ENCODE results near the gene LIAS. TPM values are rescaled to one million over a fixed set of nuclear protein-coding genes. Genes with fewer than 3 reads are reported as not detected.

Gene LIAS
- total RNA-seq, 1 donor from 2014 or later, result 10.9 TPM

DNA sequence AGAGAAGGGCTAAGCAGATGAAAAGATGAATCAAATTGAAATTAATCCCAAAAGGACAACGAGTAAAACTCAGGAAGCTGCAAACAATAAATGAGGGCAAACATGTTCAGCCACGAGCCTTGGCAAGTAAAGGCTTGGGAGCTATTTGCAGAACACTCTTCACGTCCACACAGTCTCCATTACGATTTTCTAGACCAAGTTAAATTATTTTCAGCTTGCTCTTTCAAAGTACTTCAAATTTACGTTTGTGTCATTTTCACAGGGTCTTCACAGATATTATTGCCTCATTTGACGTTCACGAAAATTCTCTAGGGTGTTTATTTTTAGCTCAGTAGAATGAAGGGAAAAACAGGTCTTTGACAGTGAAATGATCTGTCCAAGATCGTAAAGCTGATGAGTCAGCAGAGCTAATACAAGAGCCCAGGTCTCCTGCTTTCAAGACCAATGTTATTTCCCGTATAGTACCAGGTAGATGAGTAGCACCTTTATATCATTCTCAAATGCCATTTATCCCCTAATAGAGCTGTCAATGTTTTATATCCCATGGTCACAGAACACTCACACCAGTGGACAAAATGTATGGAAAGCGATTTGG is 31.2 kb upstream of the LIAS start:
- DNase-seq (ENCODE audit: low read depth), result no peak
- H3K4me3 ChIP-seq (ENCODE audit: low read depth, low read length), result no peak overlapping the region
- TF ChIP-seq, protein P1, sequence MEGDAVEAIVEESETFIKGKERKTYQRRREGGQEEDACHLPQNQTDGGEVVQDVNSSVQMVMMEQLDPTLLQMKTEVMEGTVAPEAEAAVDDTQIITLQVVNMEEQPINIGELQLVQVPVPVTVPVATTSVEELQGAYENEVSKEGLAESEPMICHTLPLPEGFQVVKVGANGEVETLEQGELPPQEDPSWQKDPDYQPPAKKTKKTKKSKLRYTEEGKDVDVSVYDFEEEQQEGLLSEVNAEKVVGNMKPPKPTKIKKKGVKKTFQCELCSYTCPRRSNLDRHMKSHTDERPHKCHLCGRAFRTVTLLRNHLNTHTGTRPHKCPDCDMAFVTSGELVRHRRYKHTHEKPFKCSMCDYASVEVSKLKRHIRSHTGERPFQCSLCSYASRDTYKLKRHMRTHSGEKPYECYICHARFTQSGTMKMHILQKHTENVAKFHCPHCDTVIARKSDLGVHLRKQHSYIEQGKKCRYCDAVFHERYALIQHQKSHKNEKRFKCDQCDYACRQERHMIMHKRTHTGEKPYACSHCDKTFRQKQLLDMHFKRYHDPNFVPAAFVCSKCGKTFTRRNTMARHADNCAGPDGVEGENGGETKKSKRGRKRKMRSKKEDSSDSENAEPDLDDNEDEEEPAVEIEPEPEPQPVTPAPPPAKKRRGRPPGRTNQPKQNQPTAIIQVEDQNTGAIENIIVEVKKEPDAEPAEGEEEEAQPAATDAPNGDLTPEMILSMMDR (conservative IDR thresholded peaks at IDR 0.05; ENCODE audit: low read depth, low read length), result no peak

DNA sequence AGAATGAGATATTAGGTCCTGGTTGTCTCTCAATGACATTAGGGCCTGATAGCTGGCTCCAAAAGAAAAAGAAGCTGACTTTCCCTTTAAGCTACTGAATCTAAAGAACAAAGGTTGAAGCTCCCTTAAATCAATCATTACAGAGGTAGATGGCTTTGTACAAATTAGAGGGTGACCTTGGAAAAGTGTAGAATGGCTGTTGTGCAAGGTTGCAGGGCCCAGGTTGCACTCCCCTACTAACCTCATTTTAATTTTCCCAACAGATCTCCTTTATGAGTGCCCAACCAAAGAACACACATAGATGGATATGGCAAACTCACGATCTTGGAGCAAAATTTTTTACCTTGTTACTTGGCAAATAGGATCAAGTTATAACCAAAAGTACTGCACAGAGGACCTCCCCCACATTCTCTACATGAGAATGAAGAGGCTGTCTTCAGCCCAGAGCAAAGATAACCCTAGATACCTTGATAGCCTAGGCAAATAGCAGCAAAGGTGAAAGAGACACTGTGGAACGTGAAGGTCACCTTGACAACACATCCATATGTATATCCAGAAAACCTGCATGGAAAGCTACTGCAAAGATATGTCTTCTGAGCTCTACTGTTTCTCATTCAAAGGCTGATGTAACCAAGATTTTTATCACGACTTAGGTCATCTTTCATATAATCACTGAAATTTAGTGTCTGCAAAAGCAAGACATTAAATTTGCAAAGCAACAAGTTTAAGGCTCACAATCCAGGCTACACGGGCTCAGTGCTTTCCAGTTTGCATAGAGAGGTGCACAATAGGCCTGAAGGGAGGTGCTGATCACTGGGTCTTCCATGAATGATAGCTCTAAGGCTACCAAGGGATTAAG is 29.2 kb upstream of the LIAS start:
- no peak for DNase-seq (ENCODE audit: low read depth)
- H3K4me3 ChIP-seq (ENCODE audit: low read depth, low read length), result no peak overlapping the region
- TF ChIP-seq, protein P1 (conservative IDR thresholded peaks at IDR 0.05; ENCODE audit: low read depth, low read length), result no peak

DNA sequence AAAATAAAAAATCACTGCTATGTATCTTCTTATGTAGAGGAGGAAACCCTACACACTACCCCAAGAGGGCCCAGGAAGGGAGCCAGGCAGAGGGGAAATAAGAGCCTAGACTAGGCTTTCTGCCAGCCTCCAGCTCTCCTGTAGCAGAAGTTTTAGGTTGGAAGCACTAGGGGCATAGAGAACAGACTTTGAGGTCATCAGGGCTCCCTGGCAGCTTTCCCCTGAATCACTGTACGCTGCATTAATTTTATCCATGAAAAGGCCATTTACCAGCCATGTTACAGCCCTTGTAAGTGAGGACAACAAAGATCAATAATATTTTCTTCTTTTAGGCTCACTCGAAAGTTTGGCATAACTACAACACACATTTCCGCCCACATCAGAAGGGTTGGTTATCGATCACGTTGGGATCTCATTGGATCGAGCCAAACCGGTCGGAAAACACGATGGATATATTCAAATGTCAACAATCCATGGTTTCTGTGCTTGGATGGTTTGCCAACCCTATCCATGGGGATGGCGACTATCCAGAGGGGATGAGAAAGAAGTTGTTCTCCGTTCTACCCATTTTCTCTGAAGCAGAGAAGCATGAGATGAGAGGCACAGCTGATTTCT is 24.9 kb upstream of the LIAS start:
- DNase-seq (ENCODE audit: low read depth), result no peak
- TF ChIP-seq, protein P1 (conservative IDR thresholded peaks at IDR 0.05; ENCODE audit: low read depth, low read length), result no peak
- no peak overlapping the region for H3K4me3 ChIP-seq (ENCODE audit: low read depth, low read length)

- H3K4me3 ChIP-seq (ENCODE audit: low read depth, low read length), result no peak overlapping the region
- no peak for DNase-seq (ENCODE audit: low read depth)
- TF ChIP-seq, protein P1 (conservative IDR thresholded peaks at IDR 0.05; ENCODE audit: low read depth, low read length), result peak; percentile 36
These were observed 22.9 kb upstream of the LIAS start for GRCh38 chr4:39435659-39436563.

- TF ChIP-seq, protein P1 (conservative IDR thresholded peaks at IDR 0.05; ENCODE audit: low read depth, low read length), result no peak
- no peak for DNase-seq (ENCODE audit: low read depth)
- no peak overlapping the region for H3K4me3 ChIP-seq (ENCODE audit: low read depth, low read length)
These were observed 17.3 kb upstream of the LIAS start for GRCh38 chr4:39441593-39441992.

GRCh38 chr4:39442998-39443397 is 15.9 kb upstream of the LIAS start:
- H3K4me3 ChIP-seq (ENCODE audit: low read depth, low read length), result no peak overlapping the region
- TF ChIP-seq, protein P1 (conservative IDR thresholded peaks at IDR 0.05; ENCODE audit: low read depth, low read length), result no peak
- DNase-seq (ENCODE audit: low read depth), result no peak

Measured in epithelial cell of proximal tubule (primary cell).